Mesothelial cell of epicardium (in vitro differentiated cells): ENCODE measurements around the gene KDM2A. TPM values are rescaled to one million over a fixed set of nuclear protein-coding genes. Genes with fewer than 3 reads are reported as not detected.
"Not testable (repeated sequence)": the region's sequence is repeated elsewhere in the genome, so short reads cannot be mapped to it uniquely, and the experiment has no call there.

Source experiments
- DNase-seq, 2 experiments: peaks; one replicate each; pipeline ENCODE4 v3.0.0; 2021; ENCODE audit warnings: low spot score in 2 of 2; ENCODE audit not compliant: unreplicated experiment in 2 of 2
- H3K27ac Mint-ChIP-seq: 2 replicates; pipeline ENCODE4 v1.8.0; 2021; ENCODE audit warnings: mixed read lengths
- H3K27me3 Mint-ChIP-seq: 2 replicates; pipeline ENCODE4 v1.8.0; 2021; ENCODE audit warnings: low read depth, mixed read lengths
- H3K36me3 Mint-ChIP-seq: 2 replicates; pipeline ENCODE4 v1.8.0; 2021; ENCODE audit warnings: mixed read lengths
- H3K4me1 Mint-ChIP-seq: 2 replicates; pipeline ENCODE4 v1.8.0; 2021; ENCODE audit warnings: mixed read lengths
- H3K4me3 Mint-ChIP-seq: 2 replicates; pipeline ENCODE4 v1.8.0; 2021; ENCODE audit warnings: mild to moderate bottlenecking, moderate library complexity, mixed read lengths
- H3K9me3 Mint-ChIP-seq: 2 replicates; pipeline ENCODE4 v1.8.0; 2021; ENCODE audit warnings: mixed read lengths
- total RNA-seq: library from RNA; stranded (reverse); gene quantifications from 3 replicates; pipeline ENCODE4 v1.2.1, GENCODE V29; 2021
- TF ChIP-seq, protein P1 (sequence below): fragments of 200-600 bp; sonication (generic); IDR thresholded peaks from one replicate; pipeline ENCODE4 v1.5.0; 2021; ENCODE audit warnings: antibody characterized with exemption; ENCODE audit not compliant: unreplicated experiment

KDM2A gene
- total RNA-seq, 1 donor from 2014 or later = 142 TPM

GRCh38 chr11:67195971-67196456 is 77.0 kb downstream of the KDM2A start:
- Mint-ChIP-seq H3K36me3 (peaks cover 28% of the 10 kb centered on the region), H3K27ac (no peak overlapping the region), H3K27me3 (no peaks in the 10 kb centered on the region), H3K9me3 (no peaks in the 10 kb centered on the region), H3K4me3 (no peak overlapping the region), H3K4me1 (peaks cover 11% of the 10 kb centered on the region)
- no peak for DNase-seq
- TF ChIP-seq, protein P1, sequence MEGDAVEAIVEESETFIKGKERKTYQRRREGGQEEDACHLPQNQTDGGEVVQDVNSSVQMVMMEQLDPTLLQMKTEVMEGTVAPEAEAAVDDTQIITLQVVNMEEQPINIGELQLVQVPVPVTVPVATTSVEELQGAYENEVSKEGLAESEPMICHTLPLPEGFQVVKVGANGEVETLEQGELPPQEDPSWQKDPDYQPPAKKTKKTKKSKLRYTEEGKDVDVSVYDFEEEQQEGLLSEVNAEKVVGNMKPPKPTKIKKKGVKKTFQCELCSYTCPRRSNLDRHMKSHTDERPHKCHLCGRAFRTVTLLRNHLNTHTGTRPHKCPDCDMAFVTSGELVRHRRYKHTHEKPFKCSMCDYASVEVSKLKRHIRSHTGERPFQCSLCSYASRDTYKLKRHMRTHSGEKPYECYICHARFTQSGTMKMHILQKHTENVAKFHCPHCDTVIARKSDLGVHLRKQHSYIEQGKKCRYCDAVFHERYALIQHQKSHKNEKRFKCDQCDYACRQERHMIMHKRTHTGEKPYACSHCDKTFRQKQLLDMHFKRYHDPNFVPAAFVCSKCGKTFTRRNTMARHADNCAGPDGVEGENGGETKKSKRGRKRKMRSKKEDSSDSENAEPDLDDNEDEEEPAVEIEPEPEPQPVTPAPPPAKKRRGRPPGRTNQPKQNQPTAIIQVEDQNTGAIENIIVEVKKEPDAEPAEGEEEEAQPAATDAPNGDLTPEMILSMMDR = no peak

DNA sequence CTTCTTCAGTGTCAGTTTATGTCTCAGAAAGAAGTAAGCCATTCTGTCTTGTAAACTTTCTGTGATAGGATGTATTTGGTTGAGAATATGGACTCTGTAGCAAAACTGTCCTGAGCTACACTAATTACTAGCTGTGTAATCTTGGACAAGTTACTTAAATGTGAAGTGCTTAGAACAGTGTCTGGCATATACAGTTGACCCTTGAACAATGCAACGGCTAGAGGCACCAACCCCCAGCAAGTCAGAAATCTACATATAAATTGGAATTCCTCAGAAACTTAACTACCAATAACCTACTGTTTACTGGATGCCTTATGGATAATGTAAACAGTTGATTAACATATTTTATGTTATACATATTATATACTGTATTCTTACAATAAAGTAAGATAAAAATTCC is 78.5 kb downstream of the KDM2A start:
- H3K27ac Mint-ChIP-seq = no peak overlapping the region
- H3K4me3 Mint-ChIP-seq = no peak overlapping the region
- H3K36me3 Mint-ChIP-seq = peaks cover 25% of the 10 kb centered on the region
- TF ChIP-seq, protein P1 = no peak
- H3K27me3 Mint-ChIP-seq = no peaks in the 10 kb centered on the region
- H3K4me1 Mint-ChIP-seq = peaks cover 11% of the 10 kb centered on the region
- H3K9me3 Mint-ChIP-seq = no peaks in the 10 kb centered on the region
- no peak for DNase-seq

DNA sequence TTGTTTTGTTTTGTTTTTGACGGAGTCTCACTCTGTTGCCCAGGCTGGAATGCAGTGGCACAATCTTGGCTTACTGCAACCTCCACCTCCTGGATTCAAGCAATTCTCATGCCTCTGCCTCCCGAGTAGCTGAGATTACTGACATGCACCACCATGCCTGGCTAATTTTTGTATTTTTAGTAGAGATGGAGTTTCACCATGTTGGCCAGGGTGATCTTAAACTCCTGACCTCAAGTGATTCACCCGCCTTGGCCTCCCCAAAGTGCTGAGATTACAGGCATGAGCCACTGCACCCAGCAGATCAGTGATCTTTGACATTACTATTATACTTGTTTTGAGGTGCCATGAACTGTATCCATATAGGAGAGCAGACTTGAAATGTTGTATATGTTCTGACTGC is 79.7 kb downstream of the KDM2A start:
- not testable (repeated sequence) for H3K4me3 Mint-ChIP-seq, H3K27me3 Mint-ChIP-seq, H3K9me3 Mint-ChIP-seq, DNase-seq
- Mint-ChIP-seq H3K27ac (peak overlapping the region; percentile 48), H3K36me3 (peaks cover 25% of the 10 kb centered on the region), H3K4me1 (peaks cover 11% of the 10 kb centered on the region)

GRCh38 chr11:67199751-67200150 is 80.7 kb downstream of the KDM2A start:
- peaks cover 11% of the 10 kb centered on the region for H3K4me1 Mint-ChIP-seq
- peak overlapping the region; percentile 48 for H3K27ac Mint-ChIP-seq
- no peak overlapping the region for H3K4me3 Mint-ChIP-seq
- TF ChIP-seq, protein P1 = no peak
- no peak for DNase-seq
- H3K9me3 Mint-ChIP-seq = no peaks in the 10 kb centered on the region
- no peaks in the 10 kb centered on the region for H3K27me3 Mint-ChIP-seq
- H3K36me3 Mint-ChIP-seq = peaks cover 25% of the 10 kb centered on the region

DNA sequence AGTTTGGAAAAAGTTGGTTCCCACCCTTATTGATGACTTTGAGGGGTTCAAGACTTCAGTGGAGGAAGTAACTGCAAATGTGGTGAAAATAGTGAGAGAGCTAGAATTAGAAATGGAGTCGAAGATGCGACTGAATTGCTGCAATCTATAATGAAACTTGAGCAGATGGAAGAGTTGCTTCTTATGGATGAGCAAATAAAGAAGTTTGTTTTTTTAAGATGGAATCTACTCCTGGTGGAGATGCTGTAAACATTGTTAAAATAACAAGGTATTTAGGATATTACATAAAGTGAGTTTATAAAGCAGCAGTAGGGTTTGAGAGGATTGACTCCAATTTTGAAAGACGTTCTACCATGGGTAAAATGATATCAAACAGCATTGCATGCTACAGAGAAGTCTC is 83.0 kb downstream of the KDM2A start:
- no peak overlapping the region for H3K4me3 Mint-ChIP-seq
- H3K9me3 Mint-ChIP-seq = no peaks in the 10 kb centered on the region
- no peak for DNase-seq
- peaks cover 24% of the 10 kb centered on the region for H3K36me3 Mint-ChIP-seq
- no peak overlapping the region for H3K27ac Mint-ChIP-seq
- H3K4me1 Mint-ChIP-seq = peaks cover 11% of the 10 kb centered on the region
- TF ChIP-seq, protein P1 = no peak
- H3K27me3 Mint-ChIP-seq = no peaks in the 10 kb centered on the region

DNA sequence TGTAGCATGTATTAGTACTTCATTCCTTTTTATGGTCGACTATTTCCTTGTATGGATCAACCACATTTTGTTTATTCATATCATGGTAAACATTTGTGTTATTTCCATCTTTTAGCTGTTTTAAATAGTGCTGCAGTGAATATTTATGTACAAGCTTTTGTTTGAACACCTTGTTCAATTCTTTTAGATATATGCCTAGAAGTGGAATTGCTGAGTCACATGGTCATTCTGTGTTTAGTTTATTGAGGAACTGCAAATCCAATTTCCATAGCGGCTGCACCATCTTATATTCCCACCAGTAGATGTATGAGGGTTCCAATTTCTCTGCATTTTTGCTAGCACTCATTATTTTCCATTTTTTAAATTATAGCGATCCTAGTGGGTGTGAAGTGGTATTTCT is 85.8 kb downstream of the KDM2A start:
- DNase-seq = no peak
- TF ChIP-seq, protein P1 = no peak
- no peaks in the 10 kb centered on the region for H3K27me3 Mint-ChIP-seq

DNA sequence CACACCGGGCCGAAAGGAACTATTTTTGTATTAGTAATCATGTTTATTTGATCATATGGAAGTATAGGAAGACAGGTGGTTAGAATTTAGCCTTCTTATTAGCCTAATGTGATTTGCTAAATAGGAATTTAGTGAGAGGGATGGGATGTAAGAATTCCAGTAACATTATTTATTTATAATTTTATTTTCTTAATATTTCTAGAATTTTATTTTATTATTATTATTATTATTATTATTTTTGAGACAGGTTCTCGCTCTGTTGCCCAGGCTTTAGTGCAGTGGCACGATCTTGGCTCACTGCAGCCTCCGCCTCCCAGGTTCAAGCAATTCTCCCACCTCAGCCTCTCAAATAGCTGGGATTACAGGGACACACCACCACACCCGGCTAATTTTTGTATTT is 90.2 kb downstream of the KDM2A start:
- DNase-seq = not testable (repeated sequence)

More for the DNA sequence above, 85.8 kb downstream of the KDM2A start:
- Mint-ChIP-seq H3K27ac (peak overlapping the region; percentile 25), H3K36me3 (peaks cover 25% of the 10 kb centered on the region), H3K9me3 (no peaks in the 10 kb centered on the region), H3K4me3 (no peak overlapping the region), H3K4me1 (peaks cover 2% of the 10 kb centered on the region)

More for the DNA sequence above, 90.2 kb downstream of the KDM2A start:
- peaks cover 24% of the 10 kb centered on the region for H3K36me3 Mint-ChIP-seq
- not testable (repeated sequence) for H3K27me3 Mint-ChIP-seq, H3K4me3 Mint-ChIP-seq, H3K4me1 Mint-ChIP-seq, H3K27ac Mint-ChIP-seq, H3K9me3 Mint-ChIP-seq
